Neural crest cell (in vitro differentiated cells): ENCODE data around the gene ASTN1. TPM values are rescaled to one million over a fixed set of nuclear protein-coding genes. Genes with fewer than 3 reads are reported as not detected.

Experiments used
- DNase-seq: peaks from one replicate; pipeline ENCODE4 v3.0.0; 2021; ENCODE audit warnings: low read depth, mixed read lengths, low spot score
- H3K27ac Mint-ChIP-seq: one replicate; pipeline ENCODE4 v1.8.0; 2021; ENCODE audit warnings: mild to moderate bottlenecking, mixed read lengths; ENCODE audit not compliant: unreplicated experiment
- H3K27me3 Mint-ChIP-seq: 2 replicates; pipeline ENCODE4 v1.8.0; 2021; ENCODE audit warnings: low read depth, mild to moderate bottlenecking, mixed read lengths
- H3K36me3 Mint-ChIP-seq: 2 replicates; pipeline ENCODE4 v1.8.0; 2021; ENCODE audit warnings: low read depth, mild to moderate bottlenecking, mixed read lengths
- H3K4me1 Mint-ChIP-seq: 2 replicates; pipeline ENCODE4 v1.8.0; 2021; ENCODE audit warnings: mixed read lengths
- H3K4me3 Mint-ChIP-seq: one replicate; pipeline ENCODE4 v1.8.0; 2021; ENCODE audit warnings: mild to moderate bottlenecking, mixed read lengths
- H3K9me3 Mint-ChIP-seq: 2 replicates; pipeline ENCODE4 v1.8.0; 2021; ENCODE audit warnings: mixed read lengths
- CTCF ChIP-seq: fragments of 200-600 bp; sonication (generic); conservative IDR thresholded peaks from 2 replicates; pipeline ENCODE4 v1.5.0; 2021; ENCODE audit warnings: antibody characterized with exemption, mild to moderate bottlenecking
- total RNA-seq: library from RNA; stranded (reverse); gene quantifications from 2 replicates; pipeline ENCODE4 v1.2.1, GENCODE V29; 2021

ASTN1 gene
- total RNA-seq, 1 donor from 2014 or later, result 21.8 TPM

GRCh38 chr1:176854121-176854520 is 310.4 kb downstream of the ASTN1 start:
- no peak for DNase-seq
- no peak overlapping the region for H3K27ac Mint-ChIP-seq
- H3K36me3 Mint-ChIP-seq, result no peaks in the 10 kb centered on the region
- H3K27me3 Mint-ChIP-seq, result no peaks in the 10 kb centered on the region
- H3K4me3 Mint-ChIP-seq, result no peak overlapping the region
- peaks cover 15% of the 10 kb centered on the region for H3K4me1 Mint-ChIP-seq
- no peak for TF ChIP-seq CTCF
- no peaks in the 10 kb centered on the region for H3K9me3 Mint-ChIP-seq

GRCh38 chr1:176853503-176853902 is 311.0 kb downstream of the ASTN1 start:
- H3K27me3 Mint-ChIP-seq, result no peaks in the 10 kb centered on the region
- H3K4me3 Mint-ChIP-seq, result no peak overlapping the region
- H3K36me3 Mint-ChIP-seq, result no peaks in the 10 kb centered on the region
- peaks cover 11% of the 10 kb centered on the region for H3K4me1 Mint-ChIP-seq
- no peak overlapping the region for H3K27ac Mint-ChIP-seq
- no peaks in the 10 kb centered on the region for H3K9me3 Mint-ChIP-seq
- no peak for DNase-seq
- no peak for TF ChIP-seq CTCF

GRCh38 chr1:176852124-176852523 is 312.4 kb downstream of the ASTN1 start:
- no peaks in the 10 kb centered on the region for H3K27me3 Mint-ChIP-seq
- no peak for TF ChIP-seq CTCF
- no peak overlapping the region for H3K4me3 Mint-ChIP-seq
- no peaks in the 10 kb centered on the region for H3K36me3 Mint-ChIP-seq
- no peaks in the 10 kb centered on the region for H3K9me3 Mint-ChIP-seq
- no peak overlapping the region for H3K27ac Mint-ChIP-seq
- no peak for DNase-seq
- no peaks in the 10 kb centered on the region for H3K4me1 Mint-ChIP-seq

- no peak for TF ChIP-seq CTCF
- H3K36me3 Mint-ChIP-seq, result no peaks in the 10 kb centered on the region
- H3K27ac Mint-ChIP-seq, result no peak overlapping the region
- DNase-seq, result no peak
- H3K27me3 Mint-ChIP-seq, result no peaks in the 10 kb centered on the region
- no peaks in the 10 kb centered on the region for H3K4me1 Mint-ChIP-seq
- no peaks in the 10 kb centered on the region for H3K9me3 Mint-ChIP-seq
- no peak overlapping the region for H3K4me3 Mint-ChIP-seq
Measured at GRCh38 chr1:176850871-176851270, 313.6 kb downstream of the ASTN1 start.

GRCh38 chr1:176849281-176849680 is 315.2 kb downstream of the ASTN1 start:
- DNase-seq, result no peak
- Mint-ChIP-seq H3K27ac (no peak overlapping the region), H3K36me3 (no peaks in the 10 kb centered on the region), H3K9me3 (no peaks in the 10 kb centered on the region), H3K27me3 (peaks cover 3% of the 10 kb centered on the region), H3K4me3 (no peak overlapping the region), H3K4me1 (no peaks in the 10 kb centered on the region)
- TF ChIP-seq CTCF, result no peak

GRCh38 chr1:176847052-176847451 is 317.5 kb downstream of the ASTN1 start:
- Mint-ChIP-seq H3K9me3 (peaks cover 2% of the 10 kb centered on the region), H3K27me3 (peaks cover 3% of the 10 kb centered on the region), H3K27ac (no peak overlapping the region), H3K36me3 (no peaks in the 10 kb centered on the region), H3K4me1 (peaks cover 4% of the 10 kb centered on the region), H3K4me3 (no peak overlapping the region)
- DNase-seq, result no peak
- no peak for TF ChIP-seq CTCF
